Pancreas (tissue), 10 donors: ENCODE measurements around the gene CTCF. TPM values are rescaled to one million over a fixed set of nuclear protein-coding genes. Genes with fewer than 3 reads are reported as not detected.

Source experiments
- ATAC-seq, 4 donors: fragments of 200-7000 bp; cut with Tn5 transposase; one replicate each; pipeline versions ENCODE4 v1.8.0 to v1.9.1; 2020; ENCODE audit warnings: mild to moderate bottlenecking in 4 of 4, moderate library complexity in 4 of 4
- DNase-seq, 6 donors: peaks; one replicate each; pipeline ENCODE4 v3.0.0-alpha.2; 2020
- FAIRE-seq: peaks from 2 replicates; lab custom pipeline; 2012; peaks lifted over from hg19 to GRCh38; lab: Jason Lieb, UNC
- H3K27ac ChIP-seq, 4 donors: fragments of 200-600 bp; sonication (generic); 1 replicate in 3 of 4; 2 replicates in 1 of 4; pipeline versions ENCODE4 v1.5.0 to v1.8.0; 2020
- H3K27me3 ChIP-seq, 4 donors: fragments of 200-600 bp; one replicate each; pipeline ENCODE4 v1.8.0; 2021
- H3K36me3 ChIP-seq, 3 donors: fragments of 200-600 bp; sonication (generic) in 1 of 3; one replicate each; pipeline versions ENCODE4 v1.5.0 to v1.8.0; 2020 to 2021
- H3K4me1 ChIP-seq, 3 donors: fragments of 200-600 bp; one replicate each; pipeline ENCODE4 v1.8.0; 2021
- H3K4me3 ChIP-seq, 4 donors: fragments of 200-600 bp; sonication (generic) in 2 of 4; one replicate each; pipeline versions ENCODE4 v1.5.0 to v1.8.0; 2020 to 2021
- H3K9me3 ChIP-seq, 4 donors: fragments of 200-600 bp; one replicate each; pipeline ENCODE4 v1.8.0; 2021
- CTCF ChIP-seq, 4 donors: fragments of 200-600 bp; sonication (generic) in 3 of 4; IDR thresholded peaks; one replicate each; pipeline versions ENCODE4 v1.5.0 to v1.8.0; 2021; ENCODE audit warnings: antibody characterized with exemption in 4 of 4
- WGBS, 2 donors: extraction: QIAGEN DNeasy Blood & Tissue Kit; methylation state at CpG; one replicate each; pipeline ENCODE4 v1.1.7; 2013; 5-methylcytosine and 5-hydroxymethylcytosine counted together
- intact Hi-C, 3 donors: fragments of 100-400 bp; cut with DNase I; formaldehyde crosslinking; loops; one replicate each; pipeline versions ENCODE4 v1.11.1 to v1.14.2; 2022
- polyA plus RNA-seq, 2 donors: library from polyadenylated mRNA; stranded (reverse); fragments of 200-250 nt; gene quantifications; one replicate each; pipeline ENCODE4 v1.2.3, GENCODE V29; 2013
- total RNA-seq, 6 donors: library from RNA; stranded (reverse); fragmentation: NEBNext Ultra II Directional in 4 of 6; extraction: Animal tissue kit (Norgen Biotek cat#: 25700) in 4 of 6; gene quantifications; one replicate each; pipeline versions ENCODE4 v1.2.1 to v1.2.4, GENCODE V29; 2021 to 2023
- donor health status: healthy with polysubstance abuse.
- donor health status: DM: no; HTN: no; CAD: no; lungs with moderate emphysema.
- donor health status: DM: no; HTN: no; CAD: no.
- donor health status: control.
- donor health status: control.
- donor health status: Bipolar disorder and iron deficiency.
- donor health status: DM: yes; HTN: yes; CAD: no.
- donor health status: DM: no; HTN: no; CAD: no.
- donor health status: DM: no; HTN: no; CAD: no.
- donor health status: DM: yes; HTN: yes; CAD: no.

The CTCF gene
- total and polyA plus RNA-seq, 8 donors: 13.3 to 25.2 (median 17.0) TPM

- WGBS, 2 donors: 82 to 86% methylated on average over 9 of the region's 9 CpGs
- peaks cover 7 to 8% (median 8%) of the 10 kb centered on the region in 3 donors for H3K4me1 ChIP-seq
- ATAC-seq (no peak), FAIRE-seq (no peak), DNase-seq (no peak)
- no peaks in the 10 kb centered on the region for H3K36me3 ChIP-seq
- intact Hi-C loops: no loop called here
- H3K4me3 ChIP-seq: no peak overlapping the region
- TF ChIP-seq CTCF (IDR thresholded peaks at IDR 0.05): no peak
- no peaks in the 10 kb centered on the region for H3K27me3 ChIP-seq
- no peak overlapping the region for H3K27ac ChIP-seq
- no peaks in the 10 kb centered on the region for H3K9me3 ChIP-seq
Observed at GRCh38 chr16:67656344-67657016, 94.2 kb downstream of the CTCF start.

- no peaks in the 10 kb centered on the region for H3K36me3 ChIP-seq
- H3K4me1 ChIP-seq: peaks cover 11 to 14% (median 13%) of the 10 kb centered on the region in 3 donors
- no peaks in the 10 kb centered on the region for H3K27me3 ChIP-seq
- ATAC-seq (no peak), FAIRE-seq (no peak), DNase-seq (no peak)
- no peak overlapping the region for H3K4me3 ChIP-seq
- H3K27ac ChIP-seq: no peak overlapping the region
- TF ChIP-seq CTCF (IDR thresholded peaks at IDR 0.05): no peak
- intact Hi-C loops: no loop called here
- H3K9me3 ChIP-seq: no peaks in the 10 kb centered on the region
- 95 to 97% methylated on average over 12 to 16 of the region's 16 CpGs for WGBS, 2 donors
Observed at GRCh38 chr16:67657017-67657608, 94.8 kb downstream of the CTCF start.

- peaks cover 19 to 22% (median 21%) of the 10 kb centered on the region in 3 donors for H3K4me1 ChIP-seq
- WGBS, 2 donors: 88 to 94% methylated on average over 18 of the region's 18 CpGs
- ATAC-seq (no peak), FAIRE-seq (no peak), DNase-seq (peak in 2 of 6 donors; percentile 18 to 74)
- no peaks in the 10 kb centered on the region for H3K36me3 ChIP-seq
- intact Hi-C loops: no loop called here
- H3K27ac ChIP-seq: no peak overlapping the region
- H3K4me3 ChIP-seq: no peak overlapping the region
- no peaks in the 10 kb centered on the region for H3K9me3 ChIP-seq
- H3K27me3 ChIP-seq: no peaks in the 10 kb centered on the region
- no peak for TF ChIP-seq CTCF (IDR thresholded peaks at IDR 0.05)
Observed at GRCh38 chr16:67657751-67658518, 95.6 kb downstream of the CTCF start.

GRCh38 chr16:67658849-67659674 lies 96.7 kb downstream of the CTCF start:
- 37% methylated on average over 19 to 21 of the region's 21 CpGs for WGBS, 2 donors
- intact Hi-C loops: no loop called here
- Histone ChIP-seq H3K9me3 (no peaks in the 10 kb centered on the region), H3K27ac (no peak overlapping the region), H3K36me3 (no peaks in the 10 kb centered on the region), H3K27me3 (no peaks in the 10 kb centered on the region), H3K4me1 (peaks cover 23 to 32% (median 23%) of the 10 kb centered on the region in 3 donors), H3K4me3 (peak overlapping the region; percentile 78 to 89 (median 82))
- peak in 1 of 6 donors; percentile 15 for DNase-seq
- ATAC-seq: no peak
- no peak for TF ChIP-seq CTCF (IDR thresholded peaks at IDR 0.05)
- no peak for FAIRE-seq
